ENCODE results near the gene LOC128125822.

Gene LOC128125822

DNA sequence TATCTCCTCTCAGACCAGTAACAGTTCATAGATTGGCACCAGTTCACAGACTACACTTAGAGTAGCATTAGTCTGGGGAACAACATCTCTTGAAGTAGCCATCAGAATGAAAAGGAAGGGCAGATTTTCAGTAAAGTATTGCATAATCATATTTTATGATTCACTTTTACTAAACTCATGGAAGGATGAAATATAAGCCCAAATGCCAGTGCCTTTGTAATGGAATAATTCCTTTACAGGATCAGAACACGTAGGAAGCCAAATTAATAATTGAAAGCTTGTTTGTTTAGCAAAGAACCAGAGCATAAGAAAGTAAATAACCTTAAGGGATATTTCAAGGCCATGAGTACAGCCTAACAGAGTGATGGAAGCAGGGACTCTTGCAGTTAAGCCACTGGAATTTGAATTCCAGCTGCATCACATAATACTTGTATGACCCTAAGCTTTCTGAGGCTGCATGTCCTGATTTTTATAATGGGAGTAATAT is 11.4 kb upstream of the LOC128125822 start (continued):
- TF ChIP-seq ZNF544 (tag by site-specific recombination; IDR thresholded peaks at IDR 0.05), result no peak

- POLR2A ChIA-PET, result interaction anchor here (1.4 kb wide), 1 partner anchor 74 kb away, joined by 3 read pairs; the partner anchor contains the start of gene PHF3
- TF ChIP-seq ZNF768 (tag by site-specific recombination; IDR thresholded peaks at IDR 0.05) (no peak), BCL6B (tag by site-specific recombination; IDR thresholded peaks at IDR 0.05) (no peak), ZNF792 (tag by site-specific recombination; IDR thresholded peaks at IDR 0.05) (no peak), MZF1 (tag by site-specific recombination; IDR thresholded peaks at IDR 0.05; ENCODE audit: borderline replicate concordance) (no peak), ZBTB48 (tag by site-specific recombination; IDR thresholded peaks at IDR 0.05) (no peak), ZNF202 (tag by site-specific recombination; IDR thresholded peaks at IDR 0.05; ENCODE audit: borderline replicate concordance) (no peak), ZBTB44 (tag by site-specific recombination; IDR thresholded peaks at IDR 0.05) (no peak), HOXA7 (CRISPR knock-in tag; IDR thresholded peaks at IDR 0.05; ENCODE audit: borderline replicate concordance) (no peak), ZNF169 (tag by site-specific recombination; IDR thresholded peaks at IDR 0.05) (no peak), ZNF521 (tag by site-specific recombination; IDR thresholded peaks at IDR 0.05) (no peak)
- TF ChIP-seq, protein P1, sequence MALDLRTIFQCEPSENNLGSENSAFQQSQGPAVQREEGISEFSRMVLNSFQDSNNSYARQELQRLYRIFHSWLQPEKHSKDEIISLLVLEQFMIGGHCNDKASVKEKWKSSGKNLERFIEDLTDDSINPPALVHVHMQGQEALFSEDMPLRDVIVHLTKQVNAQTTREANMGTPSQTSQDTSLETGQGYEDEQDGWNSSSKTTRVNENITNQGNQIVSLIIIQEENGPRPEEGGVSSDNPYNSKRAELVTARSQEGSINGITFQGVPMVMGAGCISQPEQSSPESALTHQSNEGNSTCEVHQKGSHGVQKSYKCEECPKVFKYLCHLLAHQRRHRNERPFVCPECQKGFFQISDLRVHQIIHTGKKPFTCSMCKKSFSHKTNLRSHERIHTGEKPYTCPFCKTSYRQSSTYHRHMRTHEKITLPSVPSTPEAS (tag by site-specific recombination; IDR thresholded peaks at IDR 0.05), result no peak
- Histone ChIP-seq H3K36me3 (ENCODE audit: control insufficient read depth in 2 of 2, insufficient read depth in 1 of 2, low read length in 2 of 2) (no peaks in the 10 kb centered on the region), H3K9me3 (ENCODE audit: control insufficient read depth, insufficient read depth, low read depth, low read length) (no peaks in the 10 kb centered on the region), H3K4me1 (ENCODE audit: control insufficient read depth, insufficient read depth, low read length) (no peaks in the 10 kb centered on the region), H3K27ac (ENCODE audit: extremely low read depth, low read depth, low read length) (no peak overlapping the region), H3K4me3 (ENCODE audit: low read depth, low read length) (no peak overlapping the region)
- CTCF ChIA-PET, result no interaction called here
Measured at GRCh38 chr6:63561288-63561687, 11.0 kb upstream of the LOC128125822 start.

- Histone ChIP-seq H3K36me3 (ENCODE audit: control insufficient read depth in 2 of 2, insufficient read depth in 1 of 2, low read length in 2 of 2) (no peaks in the 10 kb centered on the region), H3K9me3 (ENCODE audit: control insufficient read depth, insufficient read depth, low read depth, low read length) (no peaks in the 10 kb centered on the region), H3K4me3 (ENCODE audit: low read depth, low read length) (no peak overlapping the region), H3K27ac (ENCODE audit: extremely low read depth, low read depth, low read length) (no peak overlapping the region), H3K4me1 (ENCODE audit: control insufficient read depth, insufficient read depth, low read length) (no peaks in the 10 kb centered on the region)
- TF ChIP-seq, protein P2, sequence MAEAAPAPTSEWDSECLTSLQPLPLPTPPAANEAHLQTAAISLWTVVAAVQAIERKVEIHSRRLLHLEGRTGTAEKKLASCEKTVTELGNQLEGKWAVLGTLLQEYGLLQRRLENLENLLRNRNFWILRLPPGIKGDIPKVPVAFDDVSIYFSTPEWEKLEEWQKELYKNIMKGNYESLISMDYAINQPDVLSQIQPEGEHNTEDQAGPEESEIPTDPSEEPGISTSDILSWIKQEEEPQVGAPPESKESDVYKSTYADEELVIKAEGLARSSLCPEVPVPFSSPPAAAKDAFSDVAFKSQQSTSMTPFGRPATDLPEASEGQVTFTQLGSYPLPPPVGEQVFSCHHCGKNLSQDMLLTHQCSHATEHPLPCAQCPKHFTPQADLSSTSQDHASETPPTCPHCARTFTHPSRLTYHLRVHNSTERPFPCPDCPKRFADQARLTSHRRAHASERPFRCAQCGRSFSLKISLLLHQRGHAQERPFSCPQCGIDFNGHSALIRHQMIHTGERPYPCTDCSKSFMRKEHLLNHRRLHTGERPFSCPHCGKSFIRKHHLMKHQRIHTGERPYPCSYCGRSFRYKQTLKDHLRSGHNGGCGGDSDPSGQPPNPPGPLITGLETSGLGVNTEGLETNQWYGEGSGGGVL (tag by site-specific recombination; IDR thresholded peaks at IDR 0.05), result no peak
- no peak for TF ChIP-seq ZBTB17 (tag by site-specific recombination; IDR thresholded peaks at IDR 0.05)
- ChIA-PET POLR2A (no interaction called here), CTCF (interaction anchor here (1.0 kb wide), 1 partner anchor 179 kb away, joined by 3 read pairs; no protein-coding TSS in a partner anchor)
Measured at GRCh38 chr6:63563235-63563634, 9.0 kb upstream of the LOC128125822 start.
